ENCODE data around the gene NOXA1.

DNA sequence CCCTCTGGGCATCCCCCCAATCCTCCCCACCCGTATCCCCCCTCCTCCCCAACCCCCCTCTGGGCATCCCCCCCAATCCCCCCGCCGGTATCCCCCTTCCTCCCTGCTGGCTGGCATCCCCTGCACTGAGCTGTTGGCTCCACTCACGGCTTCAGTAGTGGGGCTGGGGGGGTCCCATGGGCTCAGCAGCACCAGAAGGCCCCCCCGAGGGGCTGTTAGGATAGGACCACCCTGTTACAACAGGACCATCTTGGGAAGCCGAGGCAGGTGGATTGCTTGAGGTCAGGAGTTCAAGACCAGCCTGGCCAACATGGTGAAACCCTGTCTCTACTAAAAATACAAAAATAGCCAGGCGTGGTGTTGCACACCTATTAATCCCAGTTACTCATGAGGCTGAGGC lies 42.6 kb upstream of the NOXA1 start:
- TF ChIP-seq EP300 (IDR thresholded peaks at IDR 0.05) = no peak
- no peak for TF ChIP-seq POLR2AphosphoS5 (IDR thresholded peaks at IDR 0.05)

Data from suprapubic skin (tissue), 4 donors.